ENCODE results near the gene MED12.

MED12 gene

DNA sequence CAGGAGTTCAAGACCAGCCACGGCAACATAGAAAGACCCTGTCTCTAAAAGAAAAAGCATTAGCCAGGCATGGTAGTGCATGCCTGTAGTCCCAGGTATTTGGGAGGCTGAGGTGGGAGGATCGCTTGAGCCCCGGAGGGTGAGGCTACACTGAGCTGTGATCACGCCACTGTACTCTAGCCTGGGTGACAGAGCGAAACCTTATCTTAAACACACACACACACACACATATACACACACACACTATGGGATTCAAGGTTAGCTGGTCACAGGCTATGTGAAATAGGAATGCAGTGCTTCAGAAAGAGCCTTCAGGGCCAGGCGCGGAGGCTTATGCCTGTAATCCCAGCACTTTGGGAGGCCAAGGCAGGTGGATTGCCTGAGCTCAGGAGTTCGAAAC is 49.7 kb downstream of the MED12 start:
- no peaks in the 10 kb centered on the region for H3K27me3 ChIP-seq
- TF ChIP-seq, protein P1, sequence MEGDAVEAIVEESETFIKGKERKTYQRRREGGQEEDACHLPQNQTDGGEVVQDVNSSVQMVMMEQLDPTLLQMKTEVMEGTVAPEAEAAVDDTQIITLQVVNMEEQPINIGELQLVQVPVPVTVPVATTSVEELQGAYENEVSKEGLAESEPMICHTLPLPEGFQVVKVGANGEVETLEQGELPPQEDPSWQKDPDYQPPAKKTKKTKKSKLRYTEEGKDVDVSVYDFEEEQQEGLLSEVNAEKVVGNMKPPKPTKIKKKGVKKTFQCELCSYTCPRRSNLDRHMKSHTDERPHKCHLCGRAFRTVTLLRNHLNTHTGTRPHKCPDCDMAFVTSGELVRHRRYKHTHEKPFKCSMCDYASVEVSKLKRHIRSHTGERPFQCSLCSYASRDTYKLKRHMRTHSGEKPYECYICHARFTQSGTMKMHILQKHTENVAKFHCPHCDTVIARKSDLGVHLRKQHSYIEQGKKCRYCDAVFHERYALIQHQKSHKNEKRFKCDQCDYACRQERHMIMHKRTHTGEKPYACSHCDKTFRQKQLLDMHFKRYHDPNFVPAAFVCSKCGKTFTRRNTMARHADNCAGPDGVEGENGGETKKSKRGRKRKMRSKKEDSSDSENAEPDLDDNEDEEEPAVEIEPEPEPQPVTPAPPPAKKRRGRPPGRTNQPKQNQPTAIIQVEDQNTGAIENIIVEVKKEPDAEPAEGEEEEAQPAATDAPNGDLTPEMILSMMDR (IDR thresholded peaks at IDR 0.05; ENCODE audit: low read depth, low read length), result no peak

DNA sequence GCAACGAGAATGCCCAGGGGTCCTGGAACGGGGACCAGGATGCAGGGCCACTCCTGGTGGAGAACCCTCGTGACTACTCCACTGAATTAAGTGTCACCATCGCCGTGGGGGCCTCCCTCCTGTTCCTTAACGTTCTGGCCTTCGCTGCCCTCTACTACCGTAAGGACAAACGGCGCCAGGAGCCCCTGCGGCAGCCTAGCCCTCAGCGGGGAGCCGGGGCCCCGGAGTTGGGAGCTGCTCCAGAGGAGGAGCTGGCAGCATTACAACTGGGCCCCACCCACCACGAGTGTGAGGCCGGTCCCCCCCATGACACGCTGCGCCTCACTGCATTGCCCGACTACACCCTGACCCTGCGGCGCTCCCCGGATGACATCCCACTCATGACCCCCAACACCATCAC is 51.2 kb downstream of the MED12 start:
- H3K4me3 ChIP-seq (ENCODE audit: low read depth, low read length), result no peak overlapping the region
- no peaks in the 10 kb centered on the region for H3K27me3 ChIP-seq
- no peaks in the 10 kb centered on the region for H3K36me3 ChIP-seq
- H3K4me1 ChIP-seq, result no peaks in the 10 kb centered on the region
- H3K9me3 ChIP-seq, result no peaks in the 10 kb centered on the region
- TF ChIP-seq, protein P1 (IDR thresholded peaks at IDR 0.05; ENCODE audit: low read depth, low read length), result no peak
- no peak for DNase-seq

More for the DNA sequence above, 49.7 kb downstream of the MED12 start:
- no peak for DNase-seq
- Histone ChIP-seq H3K4me1 (no peaks in the 10 kb centered on the region), H3K9me3 (no peaks in the 10 kb centered on the region), H3K36me3 (no peaks in the 10 kb centered on the region), H3K4me3 (ENCODE audit: low read depth, low read length) (no peak overlapping the region)

DNA sequence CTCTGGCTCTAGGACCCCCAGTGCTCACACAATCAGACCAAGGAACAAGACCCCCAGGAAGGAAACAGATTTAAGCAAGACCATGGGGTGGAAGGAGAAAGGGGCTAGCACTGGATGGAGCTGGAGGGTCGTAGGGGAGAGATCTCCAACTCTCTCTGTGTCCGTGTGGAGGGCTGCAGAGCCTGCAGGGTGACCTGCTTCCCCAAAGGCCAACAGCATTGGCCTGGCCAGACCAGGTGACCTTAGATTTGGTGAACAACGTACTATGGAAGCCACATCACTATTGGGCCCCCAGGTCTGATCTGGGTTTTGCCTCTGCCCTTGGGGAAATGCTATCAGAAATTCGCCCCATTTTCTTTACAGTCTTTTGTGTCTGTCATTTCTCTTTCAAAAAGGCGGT is 52.3 kb downstream of the MED12 start:
- TF ChIP-seq, protein P1 (IDR thresholded peaks at IDR 0.05; ENCODE audit: low read depth, low read length), result no peak
- Histone ChIP-seq H3K36me3 (no peaks in the 10 kb centered on the region), H3K27me3 (no peaks in the 10 kb centered on the region), H3K9me3 (no peaks in the 10 kb centered on the region), H3K4me1 (no peaks in the 10 kb centered on the region), H3K4me3 (ENCODE audit: low read depth, low read length) (no peak overlapping the region)
- no peak for DNase-seq

DNA sequence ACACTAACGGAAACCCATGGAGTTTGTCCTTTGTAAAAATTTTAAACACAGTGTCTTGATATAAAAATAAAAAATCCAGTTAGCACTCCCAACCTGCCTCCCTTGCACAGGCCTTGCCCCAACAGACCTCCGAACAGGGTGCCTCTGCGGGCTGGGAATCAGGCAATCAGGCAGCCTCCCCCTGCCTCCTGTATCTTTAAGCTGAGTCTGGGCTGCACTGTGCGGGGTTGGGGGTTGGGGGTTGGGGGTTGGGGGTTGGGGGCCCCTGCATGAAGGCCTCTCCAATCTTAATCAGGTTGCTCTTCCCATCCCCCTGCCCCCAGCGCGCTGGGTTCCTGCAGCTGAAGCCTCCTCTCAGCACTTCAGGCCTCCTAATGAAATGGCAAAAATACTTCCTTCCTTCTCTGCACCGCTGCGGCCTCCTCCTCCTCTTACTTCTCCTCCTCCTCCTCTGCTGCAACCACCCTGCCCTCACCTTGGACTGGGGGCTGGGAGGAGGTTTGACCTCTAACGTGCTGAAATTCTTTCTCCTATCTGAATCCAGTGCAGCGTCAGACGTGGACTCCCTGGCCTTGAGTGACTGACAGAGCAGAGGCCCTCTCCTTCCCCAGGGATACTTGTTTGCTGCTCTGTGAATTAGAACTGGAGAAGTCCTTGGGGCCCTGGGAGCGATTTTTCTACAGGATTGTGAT is 52.9 kb downstream of the MED12 start:
- Histone ChIP-seq H3K4me1 (no peaks in the 10 kb centered on the region), H3K36me3 (no peaks in the 10 kb centered on the region), H3K4me3 (ENCODE audit: low read depth, low read length) (no peak overlapping the region), H3K27me3 (no peaks in the 10 kb centered on the region), H3K9me3 (no peaks in the 10 kb centered on the region)
- TF ChIP-seq, protein P1 (IDR thresholded peaks at IDR 0.05; ENCODE audit: low read depth, low read length), result no peak
- DNase-seq, result no peak

DNA sequence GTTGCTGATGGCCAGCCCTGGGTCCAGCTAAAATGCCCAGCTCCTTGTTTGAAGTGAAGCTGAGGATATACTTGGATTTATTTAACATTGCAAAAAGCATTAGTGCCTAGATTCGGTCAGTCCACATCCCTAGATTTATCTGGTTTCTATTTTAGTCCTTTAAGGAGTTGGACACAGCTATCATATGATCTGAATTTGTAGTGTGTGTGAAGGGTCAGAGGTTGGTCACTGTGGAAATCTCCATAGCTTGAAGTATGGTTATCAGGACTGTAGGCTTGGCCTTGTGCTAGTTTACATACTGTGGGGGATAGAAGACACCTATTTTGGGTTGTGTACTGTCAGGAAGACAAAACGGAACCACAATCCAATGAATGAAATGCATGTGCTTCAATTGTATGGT is 55.0 kb downstream of the MED12 start:
- H3K36me3 ChIP-seq, result no peaks in the 10 kb centered on the region
- H3K4me3 ChIP-seq (ENCODE audit: low read depth, low read length), result no peak overlapping the region
- no peaks in the 10 kb centered on the region for H3K27me3 ChIP-seq
- H3K4me1 ChIP-seq, result no peaks in the 10 kb centered on the region
- DNase-seq, result no peak
- H3K9me3 ChIP-seq, result no peaks in the 10 kb centered on the region
- TF ChIP-seq, protein P1 (IDR thresholded peaks at IDR 0.05; ENCODE audit: low read depth, low read length), result no peak

DNA sequence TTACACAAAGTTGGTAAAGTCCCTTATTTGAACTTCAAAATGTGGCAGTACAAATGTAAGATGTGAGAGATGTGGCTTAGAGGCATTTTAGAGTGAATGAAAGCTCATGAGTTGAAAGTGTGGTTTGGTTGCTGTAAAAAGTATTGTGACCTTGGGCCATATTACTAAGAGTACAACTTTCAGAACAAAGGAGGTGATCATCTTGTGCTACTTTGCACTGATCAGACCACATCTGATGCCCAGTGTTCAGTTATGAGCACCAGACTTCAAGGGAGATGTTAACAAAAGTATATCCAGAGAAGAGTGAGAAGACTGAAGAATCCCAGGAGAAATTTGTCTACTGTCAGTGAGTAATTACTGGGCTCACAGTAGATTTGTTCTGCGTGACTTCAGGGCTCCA is 56.4 kb downstream of the MED12 start:
- Histone ChIP-seq H3K4me3 (ENCODE audit: low read depth, low read length) (no peak overlapping the region), H3K27me3 (no peaks in the 10 kb centered on the region), H3K4me1 (no peaks in the 10 kb centered on the region; the same call in 1 of the 2 replicates), H3K9me3 (no peaks in the 10 kb centered on the region), H3K36me3 (no peaks in the 10 kb centered on the region)
- DNase-seq, result no peak
- TF ChIP-seq, protein P1 (IDR thresholded peaks at IDR 0.05; ENCODE audit: low read depth, low read length), result no peak
